Progenitor cell of endocrine pancreas (in vitro differentiated cells): ENCODE data around the gene JMJD1C. TPM values are rescaled to one million over a fixed set of nuclear protein-coding genes. Genes with fewer than 3 reads are reported as not detected.
"Not testable (repeated sequence)": the region's sequence is repeated elsewhere in the genome, so short reads cannot be mapped to it uniquely, and the experiment has no call there.

Experiments used
- DNase-seq: peaks from one replicate; pipeline ENCODE4 v3.0.0; 2021; ENCODE audit warnings: low spot score; ENCODE audit not compliant: unreplicated experiment
- H3K27ac Mint-ChIP-seq: 2 replicates; pipeline ENCODE4 v1.8.0; 2021; ENCODE audit warnings: mild to moderate bottlenecking, moderate library complexity, mixed read lengths
- H3K27me3 Mint-ChIP-seq: 2 replicates; pipeline ENCODE4 v1.8.0; 2021; ENCODE audit warnings: mixed read lengths
- H3K36me3 Mint-ChIP-seq: 2 replicates; pipeline ENCODE4 v1.8.0; 2022; ENCODE audit warnings: mixed read lengths; ENCODE audit not compliant: insufficient read depth
- H3K4me1 Mint-ChIP-seq: 2 replicates; pipeline ENCODE4 v1.8.0; 2021; ENCODE audit warnings: low read depth, mixed read lengths
- H3K4me3 Mint-ChIP-seq: 2 replicates; pipeline ENCODE4 v1.8.0; 2021; ENCODE audit warnings: low read depth, mild to moderate bottlenecking, moderate library complexity, mixed read lengths
- H3K9me3 Mint-ChIP-seq: 2 replicates; pipeline ENCODE4 v1.8.0; 2021; ENCODE audit warnings: low read depth, mixed read lengths
- total RNA-seq: library from RNA; stranded (reverse); gene quantifications from 2 replicates; pipeline ENCODE4 v1.2.1, GENCODE V29; 2021
- TF ChIP-seq, protein P1 (sequence below): fragments of 200-600 bp; sonication (generic); IDR thresholded peaks from one replicate; pipeline ENCODE4 v1.5.0; 2021; ENCODE audit warnings: antibody characterized with exemption, mild to moderate bottlenecking; ENCODE audit not compliant: unreplicated experiment

Gene JMJD1C
- total RNA-seq, 1 donor from 2014 or later: 117 TPM

DNA sequence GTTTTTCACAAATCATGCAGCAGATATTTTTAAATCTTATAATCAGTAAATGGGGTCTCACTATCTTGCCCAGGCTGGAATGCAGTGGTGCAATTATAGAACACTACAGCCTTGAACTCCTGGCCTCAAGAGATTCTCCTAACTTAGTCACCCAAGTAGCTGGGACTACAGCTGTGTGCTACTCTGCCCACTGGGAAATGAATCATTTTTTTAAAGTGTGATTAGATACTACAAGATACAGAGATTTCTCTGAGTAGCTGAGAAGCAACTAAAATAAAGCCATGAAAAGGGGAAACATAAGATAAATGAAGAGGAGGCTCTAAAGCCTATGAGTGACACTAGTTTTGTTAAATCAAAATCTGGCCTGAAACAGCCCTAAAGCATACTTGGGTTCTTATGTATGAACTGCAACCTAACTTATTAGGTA lies 119.7 kb downstream of the JMJD1C start:
- peaks cover 9% of the 10 kb centered on the region for H3K4me1 Mint-ChIP-seq
- TF ChIP-seq, protein P1, sequence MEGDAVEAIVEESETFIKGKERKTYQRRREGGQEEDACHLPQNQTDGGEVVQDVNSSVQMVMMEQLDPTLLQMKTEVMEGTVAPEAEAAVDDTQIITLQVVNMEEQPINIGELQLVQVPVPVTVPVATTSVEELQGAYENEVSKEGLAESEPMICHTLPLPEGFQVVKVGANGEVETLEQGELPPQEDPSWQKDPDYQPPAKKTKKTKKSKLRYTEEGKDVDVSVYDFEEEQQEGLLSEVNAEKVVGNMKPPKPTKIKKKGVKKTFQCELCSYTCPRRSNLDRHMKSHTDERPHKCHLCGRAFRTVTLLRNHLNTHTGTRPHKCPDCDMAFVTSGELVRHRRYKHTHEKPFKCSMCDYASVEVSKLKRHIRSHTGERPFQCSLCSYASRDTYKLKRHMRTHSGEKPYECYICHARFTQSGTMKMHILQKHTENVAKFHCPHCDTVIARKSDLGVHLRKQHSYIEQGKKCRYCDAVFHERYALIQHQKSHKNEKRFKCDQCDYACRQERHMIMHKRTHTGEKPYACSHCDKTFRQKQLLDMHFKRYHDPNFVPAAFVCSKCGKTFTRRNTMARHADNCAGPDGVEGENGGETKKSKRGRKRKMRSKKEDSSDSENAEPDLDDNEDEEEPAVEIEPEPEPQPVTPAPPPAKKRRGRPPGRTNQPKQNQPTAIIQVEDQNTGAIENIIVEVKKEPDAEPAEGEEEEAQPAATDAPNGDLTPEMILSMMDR: no peak
- H3K27me3 Mint-ChIP-seq: no peaks in the 10 kb centered on the region
- H3K4me3 Mint-ChIP-seq: no peak overlapping the region
- DNase-seq: no peak
- no peaks in the 10 kb centered on the region for H3K9me3 Mint-ChIP-seq
- H3K36me3 Mint-ChIP-seq: peaks cover 4% of the 10 kb centered on the region
- H3K27ac Mint-ChIP-seq: no peak overlapping the region

DNA sequence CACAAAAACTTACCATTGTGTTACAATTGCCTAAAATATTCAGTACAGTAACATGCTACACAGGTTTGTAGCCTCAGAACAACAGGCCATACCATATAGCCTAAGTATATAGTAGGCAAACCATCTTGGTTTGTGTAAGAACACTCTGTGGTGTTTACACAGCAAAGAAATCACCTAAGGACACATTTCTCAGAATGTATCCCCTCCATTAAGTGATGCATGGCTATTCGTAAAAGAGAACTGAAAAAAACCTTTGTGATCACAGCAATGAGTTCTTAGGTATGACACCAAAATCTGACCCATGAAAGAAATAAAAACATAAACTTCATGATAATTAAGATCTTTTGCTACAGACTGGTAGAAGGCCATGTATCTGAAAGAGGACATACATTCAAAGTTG lies 121.5 kb downstream of the JMJD1C start:
- Mint-ChIP-seq H3K9me3 (no peaks in the 10 kb centered on the region), H3K27ac (no peak overlapping the region), H3K27me3 (no peaks in the 10 kb centered on the region), H3K4me1 (peaks cover 9% of the 10 kb centered on the region), H3K4me3 (no peak overlapping the region), H3K36me3 (peaks cover 6% of the 10 kb centered on the region)
- no peak for DNase-seq
- TF ChIP-seq, protein P1: no peak

DNA sequence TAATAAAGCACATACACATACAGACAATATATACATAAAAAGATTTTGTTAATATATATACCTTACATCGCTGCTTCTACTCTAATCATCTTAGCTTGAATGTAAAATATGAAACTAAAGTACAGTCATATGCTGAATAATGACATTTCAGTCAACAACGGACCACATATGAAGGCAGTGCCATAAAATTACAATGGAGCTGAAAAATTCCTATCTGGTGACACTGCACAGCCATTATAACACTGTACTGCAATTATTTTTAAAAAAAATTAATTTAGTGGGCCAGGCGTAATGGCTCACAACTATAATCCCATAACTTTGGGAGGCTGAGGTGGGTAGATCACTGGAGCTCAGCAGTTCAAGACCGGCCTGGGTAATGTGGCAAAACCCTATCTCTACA lies 122.3 kb downstream of the JMJD1C start:
- Mint-ChIP-seq H3K9me3 (no peaks in the 10 kb centered on the region), H3K27ac (no peak overlapping the region), H3K4me3 (no peak overlapping the region), H3K27me3 (no peaks in the 10 kb centered on the region), H3K36me3 (peaks cover 5% of the 10 kb centered on the region), H3K4me1 (peaks cover 9% of the 10 kb centered on the region)
- TF ChIP-seq, protein P1: no peak
- no peak for DNase-seq

DNA sequence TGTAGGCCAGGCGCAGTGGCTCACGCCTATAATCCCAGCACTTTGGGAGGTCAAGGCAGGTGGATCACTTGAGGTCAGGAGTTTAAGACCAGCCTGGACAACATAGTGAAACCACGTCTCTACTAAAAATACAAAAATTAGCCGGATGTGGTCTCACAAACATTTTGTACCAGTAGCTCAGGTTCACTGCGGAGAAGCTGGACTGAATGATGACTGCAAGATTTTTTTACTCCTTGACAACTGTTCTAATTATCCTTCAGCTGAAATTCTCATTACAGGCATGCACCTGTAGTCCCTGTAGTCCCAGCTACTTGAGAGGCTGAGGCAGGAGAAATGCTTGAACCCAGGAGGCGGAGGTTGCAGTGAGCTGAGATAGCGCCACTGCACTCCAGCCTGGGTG lies 126.1 kb downstream of the JMJD1C start:
- H3K27me3 Mint-ChIP-seq, H3K36me3 Mint-ChIP-seq, H3K4me3 Mint-ChIP-seq, H3K27ac Mint-ChIP-seq, H3K9me3 Mint-ChIP-seq, DNase-seq: not testable (repeated sequence)
- H3K4me1 Mint-ChIP-seq: peaks cover 12% of the 10 kb centered on the region

DNA sequence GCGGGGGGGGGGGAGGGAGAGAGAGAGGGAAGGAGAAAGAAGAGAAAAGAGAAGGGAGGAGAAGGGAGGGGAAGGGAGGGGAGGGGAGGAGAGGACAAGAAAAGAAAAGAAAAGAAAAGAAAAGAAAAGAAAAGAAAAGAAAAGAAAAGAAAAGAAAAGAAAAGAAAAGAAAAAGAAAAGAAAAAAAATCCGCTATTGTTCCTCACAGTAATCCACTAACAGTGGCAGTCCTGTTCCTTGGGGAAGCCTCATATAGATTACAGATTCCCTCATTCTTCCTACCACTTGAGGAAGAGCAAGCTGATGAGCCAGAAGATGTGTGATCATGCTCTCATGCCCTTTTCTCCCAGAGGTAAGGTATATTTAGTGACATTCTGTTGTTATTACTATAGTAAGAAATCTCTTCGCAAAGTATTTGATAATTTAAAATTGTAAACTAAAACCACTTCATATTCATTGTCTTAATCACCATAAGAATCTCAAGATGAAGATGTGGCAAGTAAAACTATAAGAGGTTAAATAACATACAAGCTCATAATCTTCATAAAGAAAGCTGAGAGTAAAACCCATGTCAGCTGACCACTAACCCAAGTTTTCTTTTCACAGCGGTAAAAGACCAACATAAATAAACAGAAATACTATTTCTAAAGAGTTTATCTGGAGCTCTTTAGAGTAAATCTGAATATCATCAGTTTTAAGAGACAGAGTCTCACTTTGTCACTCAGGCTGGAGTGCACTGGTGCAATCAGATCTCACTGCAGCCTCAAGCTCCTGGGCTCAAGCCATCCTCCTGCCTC lies 128.1 kb downstream of the JMJD1C start:
- TF ChIP-seq, protein P1: no peak
- peaks cover 2% of the 10 kb centered on the region for H3K36me3 Mint-ChIP-seq
- H3K27me3 Mint-ChIP-seq: no peaks in the 10 kb centered on the region
- no peak overlapping the region for H3K4me3 Mint-ChIP-seq
- no peak for DNase-seq
- H3K9me3 Mint-ChIP-seq: no peaks in the 10 kb centered on the region
- H3K27ac Mint-ChIP-seq: no peak overlapping the region
- H3K4me1 Mint-ChIP-seq: peaks cover 11% of the 10 kb centered on the region

DNA sequence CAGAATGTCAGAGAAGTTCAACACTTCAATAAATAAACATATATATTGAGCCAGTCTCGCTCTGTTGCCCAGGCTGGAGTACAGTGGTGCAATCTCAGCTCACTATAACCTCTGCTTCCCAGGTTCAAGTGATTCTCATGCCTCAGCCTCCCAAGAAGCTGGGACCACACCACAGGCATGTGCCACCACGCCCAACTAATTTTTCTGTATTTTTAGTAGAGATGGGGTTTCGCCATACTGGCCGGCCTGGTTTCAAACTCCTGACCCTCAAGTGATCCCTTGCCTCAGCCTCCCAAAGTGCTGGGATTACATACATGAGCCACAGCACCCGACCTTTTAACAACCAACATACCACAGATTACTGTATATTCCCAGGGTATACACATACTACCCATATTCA lies 134.2 kb downstream of the JMJD1C start:
- Mint-ChIP-seq H3K27me3 (no peaks in the 10 kb centered on the region), H3K36me3 (no peaks in the 10 kb centered on the region), H3K9me3 (no peaks in the 10 kb centered on the region), H3K27ac (no peak overlapping the region), H3K4me1 (peaks cover 5% of the 10 kb centered on the region), H3K4me3 (no peak overlapping the region)
- TF ChIP-seq, protein P1: no peak
- DNase-seq: no peak
